ENCODE results near the gene ZNF619.

ZNF619 gene

DNA sequence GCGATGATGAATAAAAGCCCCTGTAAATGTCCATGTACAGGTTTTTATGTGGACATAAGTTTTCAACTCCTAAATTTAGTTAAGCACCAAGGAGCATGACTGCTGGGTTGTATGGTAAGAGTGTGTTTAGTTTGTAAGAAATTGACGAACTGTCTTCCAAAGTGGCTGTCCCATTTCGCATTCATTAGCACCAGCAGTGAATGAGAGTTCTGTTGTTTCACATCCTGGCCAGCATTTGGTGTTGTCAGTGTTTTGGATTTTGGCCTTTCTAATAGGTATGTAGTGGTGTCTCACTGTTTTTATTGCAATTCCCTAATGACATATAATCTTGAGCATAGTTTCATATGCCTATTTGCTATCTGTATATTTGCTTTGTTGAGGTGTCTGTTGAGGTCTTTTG lies 51.5 kb downstream of the ZNF619 start:
- no peak overlapping the region for H3K4me3 ChIP-seq (ENCODE audit: low read depth, low read length)
- TF ChIP-seq, protein P1, sequence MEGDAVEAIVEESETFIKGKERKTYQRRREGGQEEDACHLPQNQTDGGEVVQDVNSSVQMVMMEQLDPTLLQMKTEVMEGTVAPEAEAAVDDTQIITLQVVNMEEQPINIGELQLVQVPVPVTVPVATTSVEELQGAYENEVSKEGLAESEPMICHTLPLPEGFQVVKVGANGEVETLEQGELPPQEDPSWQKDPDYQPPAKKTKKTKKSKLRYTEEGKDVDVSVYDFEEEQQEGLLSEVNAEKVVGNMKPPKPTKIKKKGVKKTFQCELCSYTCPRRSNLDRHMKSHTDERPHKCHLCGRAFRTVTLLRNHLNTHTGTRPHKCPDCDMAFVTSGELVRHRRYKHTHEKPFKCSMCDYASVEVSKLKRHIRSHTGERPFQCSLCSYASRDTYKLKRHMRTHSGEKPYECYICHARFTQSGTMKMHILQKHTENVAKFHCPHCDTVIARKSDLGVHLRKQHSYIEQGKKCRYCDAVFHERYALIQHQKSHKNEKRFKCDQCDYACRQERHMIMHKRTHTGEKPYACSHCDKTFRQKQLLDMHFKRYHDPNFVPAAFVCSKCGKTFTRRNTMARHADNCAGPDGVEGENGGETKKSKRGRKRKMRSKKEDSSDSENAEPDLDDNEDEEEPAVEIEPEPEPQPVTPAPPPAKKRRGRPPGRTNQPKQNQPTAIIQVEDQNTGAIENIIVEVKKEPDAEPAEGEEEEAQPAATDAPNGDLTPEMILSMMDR (IDR thresholded peaks at IDR 0.05; ENCODE audit: borderline replicate concordance, insufficient read depth, low read depth, low read length) = no peak

DNA sequence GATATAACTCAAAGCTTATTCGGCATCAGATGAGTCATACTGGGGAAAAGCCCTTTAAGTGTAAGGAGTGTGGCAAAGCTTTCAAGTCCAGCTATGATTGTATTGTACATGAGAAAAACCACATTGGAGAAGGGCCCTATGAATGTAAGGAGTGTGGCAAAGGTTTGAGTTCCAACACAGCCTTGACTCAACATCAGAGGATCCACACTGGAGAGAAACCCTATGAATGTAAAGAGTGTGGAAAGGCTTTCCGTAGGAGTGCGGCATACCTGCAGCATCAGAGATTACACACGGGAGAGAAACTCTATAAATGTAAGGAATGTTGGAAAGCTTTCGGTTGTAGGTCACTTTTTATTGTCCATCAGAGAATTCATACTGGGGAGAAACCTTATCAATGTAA lies 55.3 kb downstream of the ZNF619 start:
- H3K4me3 ChIP-seq (ENCODE audit: low read depth, low read length) = no peak overlapping the region
- TF ChIP-seq, protein P1 (IDR thresholded peaks at IDR 0.05; ENCODE audit: borderline replicate concordance, insufficient read depth, low read depth, low read length) = no peak

DNA sequence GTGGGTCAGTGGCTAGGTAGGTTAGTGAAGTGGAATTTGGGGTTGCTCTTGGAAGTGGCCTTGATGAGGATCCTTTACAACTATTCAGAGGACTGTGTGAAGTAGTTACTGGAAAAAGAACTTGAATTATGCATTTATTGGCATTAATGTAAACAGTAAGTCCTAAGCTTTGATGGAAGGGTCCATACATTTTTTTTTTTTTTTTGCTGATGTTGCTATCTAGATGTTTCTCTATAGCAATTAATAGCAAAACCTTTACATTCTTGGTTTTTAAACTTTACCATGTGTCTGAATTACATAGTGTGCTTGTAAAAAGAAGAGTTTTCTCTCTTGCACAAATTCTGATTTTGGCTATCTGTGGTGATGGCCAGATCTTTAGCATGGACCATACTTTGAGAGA lies 57.4 kb downstream of the ZNF619 start:
- no peak overlapping the region for H3K4me3 ChIP-seq (ENCODE audit: low read depth, low read length)
- TF ChIP-seq, protein P1 (IDR thresholded peaks at IDR 0.05; ENCODE audit: borderline replicate concordance, insufficient read depth, low read depth, low read length) = no peak

All from GM12875 (cell line).